Endothelial cell of coronary artery (primary cell): Measurements from ENCODE around the gene MZT2A. TPM values are rescaled to one million over a fixed set of nuclear protein-coding genes. Genes with fewer than 3 reads are reported as not detected.

ENCODE experiments used
- total RNA-seq: library from RNA; depleted of rRNA; stranded (reverse); fragments of >200 nt; gene quantifications from 2 replicates; pipeline ENCODE4 v1.2.3, GENCODE V29; 2014

The MZT2A gene, protein sequence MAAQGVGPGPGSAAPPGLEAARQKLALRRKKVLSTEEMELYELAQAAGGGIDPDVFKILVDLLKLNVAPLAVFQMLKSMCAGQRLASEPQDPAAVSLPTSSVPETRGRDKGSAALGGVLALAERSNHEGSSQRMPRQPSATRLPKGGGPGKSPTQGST
- 83.2 and 90.4 TPM in 2 replicates for total RNA-seq

DNA sequence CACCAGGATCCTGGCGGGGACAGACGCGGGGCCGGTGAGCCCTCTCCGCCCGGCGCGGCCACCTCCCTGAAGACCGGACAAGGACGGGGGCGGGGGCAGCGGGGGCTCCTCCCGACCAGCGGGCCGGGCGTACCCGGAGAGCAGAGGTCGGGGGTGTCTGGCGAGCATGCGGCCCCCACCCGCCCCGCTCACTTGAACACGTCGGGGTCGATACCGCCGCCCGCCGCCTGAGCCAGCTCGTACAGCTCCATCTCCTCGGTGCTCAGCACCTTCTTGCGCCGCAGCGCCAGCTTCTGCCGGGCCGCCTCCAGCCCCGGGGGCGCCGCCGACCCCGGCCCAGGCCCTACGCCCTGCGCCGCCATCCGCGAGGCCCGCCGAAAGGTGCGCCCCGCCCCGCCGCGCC is at the start of gene MZT2A:
Gene MZT2A, minus strand, starts transcription at position 383 of the 403 bp plus-strand sequence. Its CDS starts 21 bp downstream, at position 362.

DNA sequence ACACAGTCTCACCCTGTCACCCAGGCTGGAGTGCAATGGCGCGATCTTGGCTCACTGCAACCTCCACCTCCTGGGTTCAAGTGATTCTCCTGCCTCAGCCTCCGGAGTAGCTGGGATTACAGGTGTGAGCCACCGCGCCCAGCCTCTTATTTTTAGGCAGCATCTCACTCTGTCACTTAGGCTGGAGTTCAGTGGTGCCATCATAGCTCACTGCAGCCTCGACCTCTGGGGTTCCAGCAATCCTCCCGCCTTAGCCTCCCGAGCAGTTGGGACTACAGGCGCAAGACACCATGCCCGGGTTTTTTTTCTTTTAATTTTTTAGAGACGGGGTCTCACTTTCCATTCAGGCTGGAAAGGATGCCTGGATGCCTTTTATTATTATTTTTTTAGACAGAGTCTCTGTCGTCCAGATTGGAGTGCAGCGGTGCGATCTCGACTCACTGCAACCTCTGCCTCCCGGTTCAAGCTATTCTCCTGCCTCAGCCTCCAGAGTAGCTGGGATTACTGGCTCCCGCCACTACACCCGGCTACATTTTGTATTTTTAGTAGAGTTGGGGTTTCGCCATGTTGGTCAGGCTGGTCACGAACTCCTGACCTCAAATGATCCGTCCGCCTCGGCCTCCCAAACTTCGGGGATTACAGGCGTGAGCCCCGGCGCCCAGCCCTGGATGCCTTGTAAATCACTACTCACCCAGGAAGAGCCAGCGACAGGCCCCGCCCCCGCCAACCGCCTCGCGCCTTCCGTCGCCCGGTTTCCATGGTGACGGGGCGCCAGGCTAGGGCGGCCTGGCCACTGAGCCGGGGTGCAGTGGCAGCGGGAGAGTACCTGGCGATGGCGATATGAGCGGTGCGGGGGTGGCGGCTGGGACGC is 35.2 kb upstream of the MZT2A start, which contains the start of gene CCDC74A:
Gene CCDC74A, plus strand, starts transcription at position 758 of the 871 bp plus-strand sequence. Its CDS starts 83 bp downstream, at position 841.

DNA sequence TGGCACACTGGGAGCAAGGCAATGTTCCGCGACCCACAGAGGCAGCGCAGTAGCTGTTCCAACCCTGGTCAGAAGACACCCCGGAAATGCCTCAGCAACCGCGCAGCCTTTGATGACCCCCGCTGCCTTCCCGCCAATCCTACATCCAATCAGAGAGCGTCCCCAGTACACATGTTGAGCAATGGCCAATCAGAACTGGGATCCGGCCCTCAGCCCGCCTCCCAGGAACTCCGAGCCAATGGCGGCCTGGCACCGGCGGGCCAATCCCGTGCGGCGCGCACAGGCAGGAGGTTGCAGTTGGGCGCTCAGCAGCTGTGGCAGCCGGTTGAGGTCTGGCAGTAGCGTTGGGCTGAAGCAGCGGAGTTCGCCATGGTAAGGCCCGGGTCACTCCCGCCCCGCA is 16.4 kb downstream of the MZT2A start, which contains the start of gene TUBA3D:
Gene TUBA3D, plus strand, starts transcription at position 289 of the 400 bp plus-strand sequence. Its CDS starts 81 bp downstream, at position 370.

Other genes starting within 250 kb of the MZT2A start
- gene RAB6D, start 128.2 kb downstream of the MZT2A start, total RNA-seq: not detected in 2 replicates
- not detected in 2 replicates for gene TUBA3D, start 16.3 kb downstream of the MZT2A start, total RNA-seq
- gene CCDC74A, start 35.5 kb upstream of the MZT2A start, total RNA-seq: 1.6 and 2.1 TPM in 2 replicates